Measurements from ENCODE around the gene RPS6KB2. TPM values are rescaled to one million over a fixed set of nuclear protein-coding genes. Genes with fewer than 3 reads are reported as not detected.

The RPS6KB2 gene
- total and polyA plus RNA-seq, 2 donors (not counting 1 experiment from before 2014, with no cell fraction given): 81.8 to 131 TPM

GRCh38 chr11:67449116-67449844 lies 21.0 kb downstream of the RPS6KB2 start:
- 54% methylated on average over 9 of the region's 9 CpGs for WGBS (ENCODE audit: insufficient coverage)
- peaks cover 44% of the 10 kb centered on the region for H3K79me2 ChIP-seq (ENCODE audit: control insufficient read depth, insufficient read depth, low read length)
- no peak overlapping the region for H2AFZ ChIP-seq (ENCODE audit: insufficient read depth, low read depth, low read length, poor library complexity, severe bottlenecking)
- no peaks in the 10 kb centered on the region for H3K27me3 Mint-ChIP-seq
- H4K20me1 ChIP-seq (ENCODE audit: control insufficient read depth, insufficient read depth, low read length, poor library complexity, severe bottlenecking): no peaks in the 10 kb centered on the region
- H3K4me3 Mint-ChIP-seq: peak overlapping the region; percentile 33
- no peak overlapping the region for H3K27ac ChIP-seq (ENCODE audit: low read length in 2 of 2)
- no peak for ATAC-seq (ENCODE audit: low read depth)
- intact Hi-C loops (cut with micrococcal nuclease): no loop called here
- peak overlapping the region; percentile 60 for H3K27ac Mint-ChIP-seq
- no peak overlapping the region for H3K9ac ChIP-seq (ENCODE audit: low read length)
- TF ChIP-seq CTCF (IDR thresholded peaks at IDR 0.05) (no peak), EZH2 (IDR thresholded peaks at IDR 0.05; ENCODE audit: borderline replicate concordance, insufficient read depth, low read depth, low read length, poor library complexity, severe bottlenecking) (no peak)
- H3K4me3 ChIP-seq (ENCODE audit: control extremely low read depth in 1 of 5, extremely low read depth in 1 of 5, insufficient read depth in 1 of 5, low read depth in 2 of 5, low read length in 4 of 5): no peak overlapping the region
- H3K4me1 ChIP-seq (ENCODE audit: control insufficient read depth in 2 of 2, insufficient read depth in 2 of 2, low read length in 2 of 2): peaks cover 70 to 88% of the 10 kb centered on the region in 2 donors
- H3K4me2 ChIP-seq (replicated peaks; ENCODE audit: low read depth, low read length, poor library complexity, severe bottlenecking): peak overlapping the region; percentile 18
- H3K27me3 ChIP-seq (replicated peaks in 1 of 4; ENCODE audit: control extremely low read depth in 1 of 4, control insufficient read depth in 3 of 4, insufficient read depth in 4 of 4, low read length in 3 of 4): no peaks in the 10 kb centered on the region
- H3K36me3 ChIP-seq (replicated peaks in 1 of 2; ENCODE audit: control extremely low read depth in 1 of 2, control insufficient read depth in 1 of 2, extremely low read depth in 1 of 2, insufficient read depth in 2 of 2, low read length in 1 of 2): no peaks in the 10 kb centered on the region
- no peaks in the 10 kb centered on the region for H3K9me3 Mint-ChIP-seq (ENCODE audit: insufficient read depth)
- CTCF ChIA-PET: interaction anchor here (1.5 to 6.8 kb wide), 3 partner anchors 10 to 13 kb away, joined by 3 to 43 read pairs (median 8); partner anchors contain the start of gene PTPRCAP
- H3K4me1 Mint-ChIP-seq: peaks cover 64% of the 10 kb centered on the region
- DNase-seq: no peak
- no peaks in the 10 kb centered on the region for H3K9me3 ChIP-seq (ENCODE audit: control extremely low read depth in 1 of 3, control insufficient read depth in 2 of 3, insufficient read depth in 1 of 3, low read length in 2 of 3)
- POLR2A ChIA-PET: interaction anchor here (0.7 to 9.6 kb wide), 10 partner anchors 10 to 48 kb away, joined by 3 to 110 read pairs (median 4); partner anchors contain the start of genes PPP1CA, PTPRCAP and TMEM134
